ENCODE data around the gene ARHGAP32.

ARHGAP32 gene

GRCh38 chr11:129075757-129076156, 116.4 kb downstream of the ARHGAP32 start:
- TF ChIP-seq, protein P1, sequence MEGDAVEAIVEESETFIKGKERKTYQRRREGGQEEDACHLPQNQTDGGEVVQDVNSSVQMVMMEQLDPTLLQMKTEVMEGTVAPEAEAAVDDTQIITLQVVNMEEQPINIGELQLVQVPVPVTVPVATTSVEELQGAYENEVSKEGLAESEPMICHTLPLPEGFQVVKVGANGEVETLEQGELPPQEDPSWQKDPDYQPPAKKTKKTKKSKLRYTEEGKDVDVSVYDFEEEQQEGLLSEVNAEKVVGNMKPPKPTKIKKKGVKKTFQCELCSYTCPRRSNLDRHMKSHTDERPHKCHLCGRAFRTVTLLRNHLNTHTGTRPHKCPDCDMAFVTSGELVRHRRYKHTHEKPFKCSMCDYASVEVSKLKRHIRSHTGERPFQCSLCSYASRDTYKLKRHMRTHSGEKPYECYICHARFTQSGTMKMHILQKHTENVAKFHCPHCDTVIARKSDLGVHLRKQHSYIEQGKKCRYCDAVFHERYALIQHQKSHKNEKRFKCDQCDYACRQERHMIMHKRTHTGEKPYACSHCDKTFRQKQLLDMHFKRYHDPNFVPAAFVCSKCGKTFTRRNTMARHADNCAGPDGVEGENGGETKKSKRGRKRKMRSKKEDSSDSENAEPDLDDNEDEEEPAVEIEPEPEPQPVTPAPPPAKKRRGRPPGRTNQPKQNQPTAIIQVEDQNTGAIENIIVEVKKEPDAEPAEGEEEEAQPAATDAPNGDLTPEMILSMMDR (IDR thresholded peaks at IDR 0.05; ENCODE audit: low read depth, low read length), result no peak
- TF ChIP-seq MAX (IDR thresholded peaks at IDR 0.05; ENCODE audit: low read depth, low read length) (no peak), MYC (IDR thresholded peaks at IDR 0.05; ENCODE audit: low read depth, low read length) (no peak), POLR2A (IDR thresholded peaks at IDR 0.05; ENCODE audit: extremely low read depth, insufficient read length) (no peak)
- DNase-seq (ENCODE audit: low read depth), result no peak
- H3K4me3 ChIP-seq (ENCODE audit: low read depth, low read length), result no peak overlapping the region

DNA sequence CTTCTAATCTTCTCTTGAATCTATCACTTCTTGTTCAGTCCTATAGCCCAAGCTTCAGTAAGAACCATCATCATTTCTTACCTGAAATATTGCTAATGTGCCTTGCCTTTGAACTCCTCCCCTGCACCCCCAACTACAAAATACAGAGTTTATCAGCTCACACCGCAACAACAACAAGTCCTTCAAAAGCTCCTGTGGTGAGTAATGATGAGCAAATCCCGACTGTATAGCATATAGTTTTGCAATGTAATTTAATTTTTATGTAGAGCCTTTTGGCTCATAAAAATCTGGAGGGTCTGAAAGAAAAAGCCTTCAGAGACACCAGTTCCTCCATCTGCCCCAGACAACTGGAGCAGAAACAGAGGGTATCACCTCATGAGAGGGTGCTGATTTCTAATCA, 124.7 kb downstream of the ARHGAP32 start:
- TF ChIP-seq, protein P1 (IDR thresholded peaks at IDR 0.05; ENCODE audit: low read depth, low read length), result no peak
- no peak for TF ChIP-seq MYC (IDR thresholded peaks at IDR 0.05; ENCODE audit: low read depth, low read length)
- no peak for TF ChIP-seq MAX (IDR thresholded peaks at IDR 0.05; ENCODE audit: low read depth, low read length)
- no peak for TF ChIP-seq POLR2A (IDR thresholded peaks at IDR 0.05; ENCODE audit: extremely low read depth, insufficient read length)
- DNase-seq (ENCODE audit: low read depth), result no peak
- no peak overlapping the region for H3K4me3 ChIP-seq (ENCODE audit: low read depth, low read length)

GRCh38 chr11:129066229-129066628, 125.9 kb downstream of the ARHGAP32 start:
- H3K4me3 ChIP-seq (ENCODE audit: low read depth, low read length), result no peak overlapping the region
- no peak for DNase-seq (ENCODE audit: low read depth)
- TF ChIP-seq, protein P1 (IDR thresholded peaks at IDR 0.05; ENCODE audit: low read depth, low read length), result no peak
- no peak for TF ChIP-seq MYC (IDR thresholded peaks at IDR 0.05; ENCODE audit: low read depth, low read length)
- TF ChIP-seq MAX (IDR thresholded peaks at IDR 0.05; ENCODE audit: low read depth, low read length), result no peak
- TF ChIP-seq POLR2A (IDR thresholded peaks at IDR 0.05; ENCODE audit: extremely low read depth, insufficient read length), result no peak

GRCh38 chr11:129063118-129063517, 129.0 kb downstream of the ARHGAP32 start:
- TF ChIP-seq, protein P1 (IDR thresholded peaks at IDR 0.05; ENCODE audit: low read depth, low read length), result no peak
- no peak for TF ChIP-seq POLR2A (IDR thresholded peaks at IDR 0.05; ENCODE audit: extremely low read depth, insufficient read length)
- H3K4me3 ChIP-seq (ENCODE audit: low read depth, low read length), result no peak overlapping the region

DNA sequence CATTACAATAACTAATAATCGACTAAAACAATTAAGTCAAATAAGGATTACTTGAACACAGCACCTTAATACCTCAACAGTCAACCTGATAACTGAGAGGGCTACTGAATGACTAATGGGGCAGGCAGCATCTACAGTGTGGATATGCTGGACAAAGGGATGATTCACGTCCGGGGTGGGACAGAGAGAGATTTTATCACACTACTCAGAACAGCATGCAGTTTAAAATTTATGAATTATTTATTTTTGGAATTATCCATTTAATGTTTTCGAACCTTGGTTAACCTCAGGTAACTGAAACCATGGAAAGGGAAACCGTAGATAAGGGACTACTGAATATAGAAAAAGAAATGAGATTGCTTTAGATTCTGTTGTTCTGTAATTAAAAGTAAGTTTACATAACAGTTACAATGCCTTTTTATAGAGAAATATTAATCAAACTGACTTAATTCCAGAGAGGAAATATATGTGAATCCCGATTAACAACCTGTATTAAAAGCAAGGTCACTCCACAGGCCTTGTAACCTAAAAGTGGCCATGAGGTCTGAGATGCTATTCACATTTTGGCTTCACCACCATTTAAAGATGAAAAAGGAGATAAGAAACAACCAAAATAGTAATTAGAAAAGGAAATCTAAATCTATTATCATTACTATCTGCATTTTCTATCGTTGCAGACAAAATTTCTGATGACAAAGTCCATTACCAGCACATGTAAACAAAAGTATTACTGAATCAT, 130.5 kb downstream of the ARHGAP32 start:
- no peak for DNase-seq (ENCODE audit: low read depth)
- no peak for TF ChIP-seq MAX (IDR thresholded peaks at IDR 0.05; ENCODE audit: low read depth, low read length)
- TF ChIP-seq POLR2A (IDR thresholded peaks at IDR 0.05; ENCODE audit: extremely low read depth, insufficient read length), result no peak
- TF ChIP-seq, protein P1 (IDR thresholded peaks at IDR 0.05; ENCODE audit: low read depth, low read length), result no peak
- no peak for TF ChIP-seq MYC (IDR thresholded peaks at IDR 0.05; ENCODE audit: low read depth, low read length)
- H3K4me3 ChIP-seq (ENCODE audit: low read depth, low read length), result no peak overlapping the region

More at GRCh38 chr11:129063118-129063517, 129.0 kb downstream of the ARHGAP32 start:
- DNase-seq (ENCODE audit: low read depth), result no peak

Data from NB4 (cell line).